GM19023 (cell line): ENCODE data around the gene RSPH6A.

Experiments
- ATAC-seq: cut with Tn5 transposase; IDR thresholded peaks from one replicate; pipeline ENCODE4 v1.9.1; 2021; ENCODE audit warnings: mild to moderate bottlenecking, moderate library complexity; ENCODE audit not compliant: unreplicated experiment

The RSPH6A gene

DNA sequence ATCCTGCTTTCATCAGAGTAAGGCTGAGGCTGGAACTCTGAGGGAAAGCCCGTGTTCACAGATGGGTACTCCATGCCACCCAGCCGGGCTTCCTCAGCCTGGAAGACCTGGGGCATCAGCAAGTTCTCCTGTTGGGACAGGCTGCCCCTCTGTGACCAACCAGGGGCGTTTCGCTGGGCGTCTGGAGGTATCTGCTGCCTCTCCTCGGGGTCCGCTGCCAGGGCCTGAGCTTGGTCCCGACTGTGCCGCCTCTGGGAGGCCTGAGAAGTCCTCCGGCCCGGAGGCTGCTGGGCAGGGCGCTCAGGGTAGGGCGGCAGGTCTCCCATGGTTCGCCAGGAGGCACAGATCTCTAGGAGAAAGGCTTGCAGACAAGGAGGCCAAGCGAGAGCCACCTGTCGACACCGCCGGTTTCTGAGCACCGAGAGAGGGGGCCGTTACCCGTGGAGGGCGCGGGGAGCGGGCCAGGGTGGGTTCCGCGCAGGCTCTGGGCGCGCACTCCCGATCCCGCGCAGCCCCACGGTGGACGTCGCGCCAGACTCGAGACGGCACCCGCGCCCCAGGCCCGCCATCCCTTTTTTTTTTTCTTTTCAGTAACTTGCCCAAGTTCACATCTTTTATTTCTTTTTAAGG lies at the start of gene RSPH6A:
TSS of gene RSPH6A (minus strand) at position 458 of the 630 bp plus-strand sequence. CDS start at position 326, 132 bp downstream.
- ATAC-seq = no peak

DNA sequence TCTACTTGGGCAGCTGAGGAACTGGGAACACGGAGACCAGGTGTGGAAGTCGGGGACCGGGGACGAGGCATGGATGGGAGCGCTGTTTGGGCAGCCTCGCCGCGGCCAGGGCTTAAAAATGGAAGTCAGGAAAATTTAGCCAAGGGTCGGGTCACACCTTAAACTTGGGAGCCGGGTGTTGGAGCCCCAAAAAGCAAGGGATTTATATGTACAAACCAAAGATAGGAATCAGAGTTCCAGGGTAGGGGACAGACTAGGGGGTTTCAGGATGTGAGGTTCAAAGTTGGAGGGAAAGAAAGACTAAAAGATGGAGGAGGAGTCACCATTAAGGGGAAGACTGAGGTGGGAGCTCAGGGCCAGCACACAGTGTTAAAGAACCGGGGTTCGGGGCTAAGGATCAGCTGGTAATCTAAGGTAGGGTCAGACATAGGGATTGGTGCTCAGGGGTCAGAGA lies 49.5 kb upstream of the RSPH6A start:
- ATAC-seq = no peak

DNA sequence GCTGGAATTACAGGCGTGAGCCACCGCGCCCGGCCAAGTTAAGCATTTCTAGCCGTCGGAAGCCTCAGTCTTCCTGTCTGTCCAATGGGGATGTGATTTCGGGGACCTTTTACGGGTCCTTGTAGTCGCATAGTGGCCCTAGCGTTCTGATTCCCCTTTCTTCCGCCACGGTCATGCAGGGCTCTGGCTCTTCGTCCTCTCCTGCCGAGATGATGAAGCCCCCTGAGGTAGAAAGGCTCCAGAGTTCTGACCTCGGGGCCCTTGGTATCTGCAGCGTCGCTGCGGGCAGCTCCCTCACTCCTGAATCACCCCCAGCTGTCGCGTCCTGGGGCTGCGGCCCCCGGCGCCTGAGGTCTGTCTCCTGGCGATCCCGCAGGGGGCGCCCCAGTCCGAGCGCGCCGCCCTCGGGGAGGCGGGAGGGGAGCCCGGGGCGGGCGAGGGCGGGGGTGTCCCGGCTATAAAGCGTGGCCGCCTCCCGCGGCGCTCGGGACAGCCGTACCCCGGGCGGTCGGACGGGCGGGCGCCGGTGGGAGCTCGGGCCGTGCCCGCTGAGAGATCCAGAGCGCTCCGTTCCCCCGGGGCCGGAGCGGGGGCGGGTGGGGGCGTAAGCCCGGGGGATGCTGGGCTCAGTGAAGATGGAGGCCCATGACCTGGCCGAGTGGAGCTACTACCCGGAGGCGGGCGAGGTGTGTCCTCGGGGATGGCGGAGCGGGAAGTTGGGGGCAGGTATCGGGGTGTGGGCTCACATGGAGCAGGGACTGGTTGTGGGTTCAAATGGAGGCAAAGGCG lies 48.9 kb upstream of the RSPH6A start, which contains the start of gene FOXA3:
TSS of gene FOXA3 (plus strand) at position 487 of the 789 bp plus-strand sequence. CDS start at position 618, 131 bp downstream.
- ATAC-seq = no peak

DNA sequence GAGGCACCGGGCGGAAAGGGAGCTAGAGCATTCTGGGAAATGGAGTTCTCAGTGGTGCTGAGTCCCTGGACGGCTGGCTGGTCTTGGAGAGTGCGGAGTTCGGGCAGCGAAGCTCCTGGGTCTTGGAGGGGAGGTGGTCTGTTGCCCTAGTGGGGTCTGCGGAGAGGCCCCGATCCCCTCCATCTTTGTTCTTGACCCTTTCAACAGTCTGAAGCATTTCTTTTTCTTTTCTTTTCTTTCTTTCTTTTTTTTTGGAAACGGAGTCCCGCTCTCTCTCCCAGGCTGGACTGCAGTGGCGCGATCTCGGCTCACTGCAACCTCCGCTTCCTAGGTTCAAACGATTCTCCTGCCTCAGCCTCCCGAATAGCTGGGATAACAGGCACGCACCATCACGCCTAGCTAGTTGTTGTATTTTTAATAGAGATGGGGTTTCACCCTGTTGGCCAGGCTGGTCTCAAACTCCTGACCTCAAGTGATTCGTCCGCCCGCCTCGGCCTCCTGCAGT lies 48.3 kb upstream of the RSPH6A start:
- ATAC-seq = no peak

DNA sequence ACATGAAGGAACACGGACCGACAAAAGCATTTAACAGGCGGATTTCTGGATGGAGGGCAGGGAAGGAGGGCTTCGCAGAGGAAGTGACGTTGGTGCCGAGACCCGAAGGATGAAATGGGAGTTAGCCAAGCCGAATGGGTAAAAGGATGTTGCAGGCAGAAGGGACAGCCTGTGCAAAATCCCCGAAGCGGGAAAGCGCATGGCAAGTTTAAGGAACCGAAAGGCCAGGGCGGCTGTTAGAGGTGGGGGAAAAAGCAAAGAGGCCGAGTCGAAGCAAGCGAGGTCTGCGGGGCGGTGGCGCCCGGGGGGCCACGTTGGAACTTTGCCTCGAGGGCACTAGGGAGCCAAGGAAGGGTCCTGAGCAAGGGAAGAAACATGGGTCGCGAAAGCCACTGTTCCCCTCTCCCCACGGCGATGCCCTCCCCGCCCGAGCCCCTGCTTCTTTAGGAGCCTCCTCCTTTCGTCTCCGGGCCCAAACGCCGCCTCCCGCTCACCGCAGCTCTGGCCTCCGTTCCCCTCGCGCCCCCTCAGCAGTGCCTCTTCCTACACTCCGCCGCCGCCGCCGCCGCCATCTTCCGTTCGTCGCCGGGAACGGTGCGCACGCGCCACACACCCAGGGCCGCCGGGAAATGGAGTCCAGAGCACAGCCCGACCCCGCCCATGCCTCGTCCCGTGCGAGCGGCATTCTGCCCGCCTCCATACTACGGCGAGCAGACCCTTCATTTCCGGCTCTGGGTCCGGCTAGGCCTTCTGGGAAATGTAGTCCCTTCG lies 47.6 kb upstream of the RSPH6A start, which contains the start of gene SYMPK:
TSS of gene SYMPK (minus strand) at position 584 of the 771 bp plus-strand sequence. CDS start 8,652 bp downstream, outside the sequence.
- ATAC-seq = peak; percentile 88

DNA sequence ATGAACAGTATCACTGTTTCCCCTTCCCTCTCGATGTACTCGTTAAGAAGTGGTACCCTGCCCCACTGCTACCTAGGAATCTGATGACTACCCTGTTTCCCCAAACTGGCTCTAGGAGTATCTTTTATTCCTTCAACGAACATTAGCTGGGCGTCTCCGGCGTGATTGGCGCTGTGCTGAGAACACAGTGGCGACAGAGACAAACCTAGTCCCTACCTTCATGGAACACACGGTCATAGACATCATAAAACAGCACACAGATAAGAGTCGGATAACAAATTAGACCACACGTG lies 47.1 kb upstream of the RSPH6A start:
- no peak for ATAC-seq

DNA sequence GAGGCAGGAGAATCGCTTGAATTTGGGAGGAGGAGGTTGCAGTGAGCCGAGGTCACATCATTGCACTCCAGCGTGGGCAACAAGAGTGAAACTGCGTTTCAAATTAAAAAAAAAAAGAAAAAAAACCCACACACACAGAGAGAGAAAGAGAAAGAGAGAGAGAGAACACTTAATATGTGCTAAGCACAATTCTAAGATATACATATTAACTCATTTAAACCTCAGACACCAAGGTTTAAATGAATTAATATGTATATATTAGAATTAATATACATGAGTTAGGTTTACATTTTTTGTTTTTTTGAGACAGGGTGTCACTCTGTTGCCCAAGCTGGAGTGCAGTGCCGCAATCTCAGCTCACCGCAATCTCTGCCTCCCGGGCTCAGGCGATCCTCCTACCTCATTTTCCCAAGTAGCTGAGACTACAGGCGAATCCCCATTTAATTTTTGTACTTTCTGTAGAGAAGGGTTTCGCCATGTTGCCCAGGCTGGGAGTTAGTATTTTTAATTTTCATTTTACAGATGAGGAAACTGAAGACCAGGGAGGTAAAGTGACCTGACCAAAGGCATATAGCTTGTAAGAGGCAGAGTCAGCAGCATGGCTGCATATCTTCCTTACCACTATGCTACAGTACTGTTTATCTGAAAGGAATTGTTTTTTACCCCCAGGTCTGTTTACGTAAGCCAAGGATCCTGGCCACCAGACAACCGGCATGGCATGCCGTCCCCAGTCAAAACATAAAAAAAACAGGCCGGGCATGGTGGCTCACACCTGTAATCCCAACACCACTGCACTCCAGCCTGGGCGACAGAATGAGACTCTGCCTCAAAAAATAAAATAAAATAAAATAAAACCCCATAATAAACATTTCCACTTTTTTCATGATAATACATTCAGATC lies 45.5 kb upstream of the RSPH6A start:
- ATAC-seq = no peak

DNA sequence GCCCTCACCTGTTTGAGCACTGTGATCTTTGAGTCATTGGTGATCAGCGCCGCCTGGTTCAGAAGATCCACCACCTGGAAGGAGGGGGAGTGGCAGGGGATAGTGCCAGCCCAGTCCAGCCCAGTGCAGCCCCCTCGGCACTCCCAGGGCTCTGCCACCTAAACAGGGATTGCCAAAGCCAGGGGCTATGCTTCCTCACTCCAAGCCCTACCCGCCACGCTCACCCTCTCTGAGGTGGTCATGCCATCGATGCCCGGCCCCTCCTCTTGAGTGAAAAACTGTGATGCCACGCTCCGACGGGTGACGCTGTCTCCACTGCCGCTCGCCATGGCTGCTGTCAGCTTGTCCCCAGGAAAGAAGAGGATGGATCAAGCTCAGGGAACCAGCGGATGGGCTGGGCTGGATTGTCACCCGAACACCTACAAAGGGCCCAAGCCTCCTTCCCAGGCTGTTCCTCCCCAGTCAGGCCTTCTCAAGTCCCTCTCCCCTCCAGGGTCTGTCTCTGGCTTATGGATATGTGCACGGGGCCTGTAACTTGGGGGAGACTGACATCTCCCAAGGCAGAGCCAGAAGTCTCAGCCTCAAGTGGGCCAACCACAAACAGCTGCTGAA lies 39.2 kb upstream of the RSPH6A start:
- no peak for ATAC-seq

DNA sequence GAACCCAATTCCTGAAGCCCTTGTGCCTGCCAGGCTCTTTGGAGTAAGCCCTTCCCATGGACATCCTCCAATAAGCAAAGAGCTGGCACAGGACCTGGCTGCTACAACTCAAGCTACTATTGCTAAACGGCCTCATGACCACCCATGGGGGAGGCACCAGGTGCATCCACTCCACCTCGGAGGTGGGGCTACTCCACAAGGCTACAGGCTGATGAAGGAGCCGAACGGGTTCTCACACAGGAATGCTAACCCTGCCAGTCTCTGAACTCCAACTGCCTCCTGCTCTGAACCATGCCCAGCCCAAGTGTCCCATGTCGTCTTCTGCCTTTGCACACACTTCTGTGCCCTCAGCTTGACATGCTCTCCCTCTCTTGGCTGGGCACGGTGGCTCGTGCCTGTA lies 37.9 kb upstream of the RSPH6A start:
- ATAC-seq = no peak

DNA sequence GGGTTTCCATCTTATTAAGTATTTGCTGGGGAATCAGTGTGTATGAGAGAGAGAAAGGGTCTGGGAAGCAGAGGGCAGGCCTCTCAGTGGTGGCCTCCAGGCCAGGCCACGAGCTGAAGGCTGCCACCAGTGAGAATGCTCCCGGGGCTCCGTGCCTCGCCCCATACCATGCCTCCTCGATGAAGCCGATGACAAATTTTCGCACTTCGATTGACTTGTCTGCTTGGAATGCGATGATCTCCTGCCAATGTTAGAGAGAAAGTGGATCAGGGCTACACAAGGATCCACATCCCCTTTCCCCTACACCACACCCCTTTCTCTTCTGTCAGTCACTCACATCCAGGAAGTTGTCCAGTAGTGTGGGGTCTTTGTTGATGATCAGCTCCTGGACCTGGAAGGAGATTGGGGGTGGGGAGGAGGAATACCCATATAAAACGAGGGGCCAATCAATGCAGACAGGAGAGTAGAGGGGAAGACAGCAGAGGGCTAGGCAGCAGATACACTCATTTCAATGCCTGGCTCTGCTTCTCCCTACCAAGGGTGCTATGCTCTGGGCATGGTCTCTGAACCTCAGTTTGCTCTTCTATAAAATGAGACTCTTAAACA lies 37.1 kb upstream of the RSPH6A start:
- no peak for ATAC-seq

DNA sequence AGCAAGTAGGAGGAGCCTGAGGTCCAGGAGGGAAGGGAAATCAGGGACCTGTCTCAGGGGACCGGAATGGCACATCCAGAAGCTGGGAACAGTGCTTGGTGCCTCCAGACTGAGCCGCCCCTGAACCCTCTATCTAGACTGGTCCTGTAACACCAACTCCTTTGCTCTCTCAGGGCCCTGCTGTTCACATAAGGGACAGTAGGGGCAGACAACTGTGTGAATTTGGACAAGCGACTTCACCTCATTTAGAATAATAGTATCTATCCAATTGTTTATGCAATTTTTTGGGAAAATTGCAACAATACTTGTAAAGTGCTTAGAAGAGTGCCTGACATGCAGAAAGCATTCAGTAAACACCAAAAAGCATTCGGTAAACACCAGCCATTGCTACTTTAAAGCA lies 33.8 kb upstream of the RSPH6A start:
- ATAC-seq = no peak

DNA sequence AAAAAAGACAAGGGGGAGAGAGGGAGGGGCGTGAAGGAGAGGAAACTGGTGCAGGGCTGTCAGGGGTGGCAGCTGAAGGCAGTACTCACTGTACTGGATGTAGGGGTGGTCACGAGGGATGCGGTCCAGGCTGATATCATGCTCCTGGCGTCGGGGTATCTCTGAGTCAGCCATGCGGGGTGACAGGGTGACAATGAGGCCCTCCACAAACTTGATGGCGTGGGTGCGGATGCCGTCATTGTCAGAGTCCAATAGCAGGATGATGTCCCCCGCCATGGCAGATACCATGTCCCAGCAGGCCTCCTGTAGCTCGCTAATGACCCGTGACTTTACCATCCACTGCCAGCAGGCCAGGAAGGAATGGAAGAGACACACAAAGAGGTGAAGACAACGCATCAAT lies 32.6 kb upstream of the RSPH6A start:
- no peak for ATAC-seq

DNA sequence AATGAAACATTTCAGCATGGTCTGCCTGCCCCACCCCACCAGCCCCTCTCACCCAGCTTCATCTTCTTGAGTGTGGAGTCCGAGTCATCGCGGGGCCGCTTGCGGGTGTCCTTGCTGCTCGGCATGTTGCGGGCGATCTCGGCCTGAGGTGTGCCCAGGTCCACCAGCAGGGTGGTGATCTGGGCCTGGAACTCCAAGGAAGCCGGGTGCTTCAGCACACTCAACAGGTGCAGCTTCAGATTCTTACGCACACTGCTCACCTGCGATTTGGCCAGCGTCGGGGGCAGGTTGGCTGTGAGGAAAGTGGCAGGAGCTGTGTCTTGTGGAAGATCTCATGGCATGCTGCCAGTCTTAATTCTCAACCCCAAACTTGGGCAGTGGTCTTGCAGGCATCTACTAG lies 27.1 kb upstream of the RSPH6A start:
- ATAC-seq = no peak

DNA sequence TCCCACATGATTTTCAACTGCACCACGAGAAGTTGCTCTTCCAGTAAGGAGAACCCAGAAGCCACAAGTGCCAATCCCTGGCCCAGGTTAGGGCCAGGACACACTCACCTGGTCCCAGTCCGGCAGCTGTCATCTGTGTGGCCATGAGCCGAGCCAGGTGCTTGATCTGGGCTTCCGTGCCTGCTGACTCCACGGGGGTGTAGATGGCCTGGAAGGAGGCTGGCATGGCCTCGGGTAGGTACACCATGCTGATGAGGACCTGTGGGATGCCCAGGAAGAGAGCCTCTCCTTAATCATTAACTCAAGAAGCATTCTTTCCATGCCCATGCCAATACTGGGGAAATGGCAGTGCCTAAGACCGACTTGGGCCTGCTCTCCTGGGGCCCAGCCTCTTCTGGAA lies 19.9 kb upstream of the RSPH6A start:
- ATAC-seq = no peak

DNA sequence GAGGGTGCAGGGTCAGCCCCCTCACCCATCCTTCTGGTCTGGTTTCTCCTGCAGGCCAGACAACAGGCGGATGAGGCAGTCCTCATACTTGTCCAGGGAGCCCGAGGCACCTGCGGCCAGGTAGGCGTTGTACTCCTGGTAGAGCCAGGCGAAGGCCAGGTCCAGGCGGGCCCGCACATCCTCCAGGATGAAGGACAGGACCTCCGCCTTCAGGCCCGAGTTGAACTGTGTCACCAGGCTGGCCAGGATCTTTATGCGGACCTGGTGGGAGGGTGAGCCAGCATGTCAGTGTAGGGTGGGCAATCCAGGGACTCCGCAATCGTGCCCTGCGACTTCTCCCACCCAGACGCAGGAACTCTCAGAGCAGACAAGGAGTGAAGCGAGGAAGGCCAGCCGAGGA lies 13.8 kb upstream of the RSPH6A start:
- ATAC-seq = no peak

DNA sequence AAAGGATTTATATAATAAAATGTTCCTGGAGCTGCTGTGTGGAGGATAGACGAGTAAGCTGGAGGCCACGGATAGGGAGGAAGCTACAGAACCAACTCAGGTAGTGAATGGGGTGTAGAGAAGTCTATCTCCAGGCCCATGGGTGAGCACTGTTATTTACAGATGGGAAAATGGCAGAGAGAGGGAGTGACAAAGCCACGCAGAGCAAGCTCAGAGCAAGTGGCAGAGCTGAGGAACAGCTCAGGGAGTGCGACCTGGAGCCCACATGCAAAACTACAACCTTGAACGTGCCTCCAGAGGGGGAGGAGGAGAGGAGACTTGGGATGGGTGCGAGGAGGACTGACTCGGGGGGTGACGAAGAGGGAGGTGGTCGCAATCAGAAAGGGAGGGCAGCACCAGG lies 13.4 kb upstream of the RSPH6A start:
- no peak for ATAC-seq

DNA sequence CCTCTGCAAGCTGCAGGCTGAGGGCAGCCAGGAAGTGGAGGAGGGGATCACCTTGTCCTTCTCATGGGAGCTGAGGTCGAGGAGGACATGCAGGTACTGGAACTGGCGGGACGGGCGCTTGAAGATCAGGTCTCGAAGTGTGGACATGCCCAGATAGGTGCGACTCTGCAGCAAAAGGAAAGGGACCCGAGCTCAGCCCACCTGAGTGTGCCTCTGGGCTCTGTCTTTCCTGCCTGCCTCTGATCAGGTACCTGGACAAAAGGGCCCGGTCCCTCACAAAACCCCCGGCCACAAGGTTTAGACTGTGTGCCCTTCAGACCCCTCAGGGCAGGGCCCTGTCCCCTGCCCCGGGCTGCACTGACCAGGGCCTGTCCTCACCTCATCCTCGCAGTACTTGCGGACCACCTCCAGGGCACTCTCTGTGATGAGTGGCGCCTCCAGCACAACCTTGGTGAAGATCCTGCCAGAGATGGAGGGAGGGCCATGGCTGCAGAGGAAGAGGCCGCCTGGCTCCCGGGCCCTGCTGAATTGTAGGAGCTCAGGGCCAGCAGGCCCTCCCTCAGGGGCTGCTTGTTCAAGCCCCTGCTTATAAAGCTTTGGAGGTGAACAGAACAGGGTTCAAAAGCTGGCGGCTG lies 12.5 kb upstream of the RSPH6A start:
- ATAC-seq = no peak

DNA sequence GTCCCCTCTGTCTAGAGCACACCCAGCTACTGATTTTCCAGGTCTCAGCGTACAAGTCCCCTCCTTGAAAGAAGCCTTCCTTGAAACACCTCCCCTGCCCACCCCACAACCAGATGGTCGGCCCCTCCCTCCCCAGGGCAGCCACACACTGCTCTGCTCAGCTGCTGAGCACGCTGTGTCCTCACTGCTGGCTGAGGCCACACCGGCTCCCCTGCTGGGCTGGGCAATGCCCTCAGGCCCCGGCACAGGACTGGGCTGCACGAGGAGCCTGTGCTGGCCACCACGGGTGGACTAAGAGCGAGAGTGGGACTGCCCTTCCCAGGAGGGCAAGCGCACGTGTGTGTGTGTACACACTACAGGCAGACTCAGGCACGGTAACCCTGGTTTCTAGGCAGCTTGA lies 11.8 kb upstream of the RSPH6A start:
- ATAC-seq = no peak
